ENCODE results near the gene SLC1A7. TPM values are rescaled to one million over a fixed set of nuclear protein-coding genes. Genes with fewer than 3 reads are reported as not detected.

SLC1A7 gene
- total RNA-seq (1 to 10 TPM in 2 of 4 donors, under 1 TPM in 2; 0.32 to 6.2 (median 0.77) TPM), polyA plus RNA-seq (under 1 TPM; 0.04 to 0.59 (median 0.31) TPM)
- long read RNA-seq, donor 1, partial matches to known transcripts, result 1 of 2 reads
- long read RNA-seq, donor 1, other reads (novel, unspliced or antisense), result 1 of 2 reads
- long read RNA-seq, donor 2, partial matches to known transcripts, result 4 of 5 reads
- long read RNA-seq, donor 2, other reads (novel, unspliced or antisense), result 1 of 5 reads

DNA sequence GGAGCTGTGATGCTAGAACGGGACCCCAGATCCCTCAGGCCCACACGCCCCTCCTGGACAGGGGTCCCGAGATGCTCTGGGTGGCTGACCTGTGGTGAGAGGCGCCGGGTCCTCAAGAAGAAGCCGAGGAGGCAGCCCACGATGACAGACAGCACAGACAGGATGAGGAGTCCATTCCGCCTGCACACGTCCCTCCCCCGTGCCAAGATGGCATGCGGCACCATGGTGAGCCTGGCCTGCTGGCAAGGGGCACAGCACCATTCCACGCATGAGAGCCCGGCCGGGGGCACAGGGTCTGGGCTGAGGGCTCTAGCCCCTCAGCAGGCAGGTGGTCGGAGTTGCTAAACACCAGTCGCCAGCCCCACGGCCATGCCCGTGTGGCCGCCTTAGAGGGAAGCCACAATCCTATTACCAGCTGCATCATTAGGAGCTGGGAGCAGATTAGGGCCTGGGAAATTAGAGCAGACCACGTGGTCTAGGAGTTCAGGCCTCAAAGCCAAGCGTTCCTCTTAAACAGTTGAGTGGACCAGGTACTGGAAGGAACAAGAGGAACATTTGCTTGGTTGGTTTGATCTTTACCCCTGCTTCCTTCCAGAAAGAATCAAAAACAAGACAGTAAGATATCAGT is at the start of gene SLC1A7:
Gene SLC1A7, minus strand, starts transcription at position 413 of the 628 bp plus-strand sequence. Its CDS starts 189 bp downstream, at position 224.
- Histone ChIP-seq H3K27me3 (ENCODE audit: insufficient read depth in 3 of 3, low read length in 2 of 3) (no peaks in the 10 kb centered on the region), H3K36me3 (ENCODE audit: insufficient read depth in 1 of 2, low read depth in 1 of 2) (no peaks in the 10 kb centered on the region), H3K4me1 (no peaks in the 10 kb centered on the region), H3K9me3 (peaks cover 7% of the 10 kb centered on the region), H3K4me3 (no peak within 1 kb of the TSS), H3K27ac (no peak within 1 kb of the TSS)
- DNase-seq (no peak), ATAC-seq (no peak)
- intact Hi-C loops (cut with DNase I), result no loop called here
- TF ChIP-seq, protein P1, sequence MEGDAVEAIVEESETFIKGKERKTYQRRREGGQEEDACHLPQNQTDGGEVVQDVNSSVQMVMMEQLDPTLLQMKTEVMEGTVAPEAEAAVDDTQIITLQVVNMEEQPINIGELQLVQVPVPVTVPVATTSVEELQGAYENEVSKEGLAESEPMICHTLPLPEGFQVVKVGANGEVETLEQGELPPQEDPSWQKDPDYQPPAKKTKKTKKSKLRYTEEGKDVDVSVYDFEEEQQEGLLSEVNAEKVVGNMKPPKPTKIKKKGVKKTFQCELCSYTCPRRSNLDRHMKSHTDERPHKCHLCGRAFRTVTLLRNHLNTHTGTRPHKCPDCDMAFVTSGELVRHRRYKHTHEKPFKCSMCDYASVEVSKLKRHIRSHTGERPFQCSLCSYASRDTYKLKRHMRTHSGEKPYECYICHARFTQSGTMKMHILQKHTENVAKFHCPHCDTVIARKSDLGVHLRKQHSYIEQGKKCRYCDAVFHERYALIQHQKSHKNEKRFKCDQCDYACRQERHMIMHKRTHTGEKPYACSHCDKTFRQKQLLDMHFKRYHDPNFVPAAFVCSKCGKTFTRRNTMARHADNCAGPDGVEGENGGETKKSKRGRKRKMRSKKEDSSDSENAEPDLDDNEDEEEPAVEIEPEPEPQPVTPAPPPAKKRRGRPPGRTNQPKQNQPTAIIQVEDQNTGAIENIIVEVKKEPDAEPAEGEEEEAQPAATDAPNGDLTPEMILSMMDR (IDR thresholded peaks at IDR 0.05), result no peak
- 84 to 89% (median 88%) methylated on average over 21 of the region's 21 CpGs for WGBS, 3 donors

DNA sequence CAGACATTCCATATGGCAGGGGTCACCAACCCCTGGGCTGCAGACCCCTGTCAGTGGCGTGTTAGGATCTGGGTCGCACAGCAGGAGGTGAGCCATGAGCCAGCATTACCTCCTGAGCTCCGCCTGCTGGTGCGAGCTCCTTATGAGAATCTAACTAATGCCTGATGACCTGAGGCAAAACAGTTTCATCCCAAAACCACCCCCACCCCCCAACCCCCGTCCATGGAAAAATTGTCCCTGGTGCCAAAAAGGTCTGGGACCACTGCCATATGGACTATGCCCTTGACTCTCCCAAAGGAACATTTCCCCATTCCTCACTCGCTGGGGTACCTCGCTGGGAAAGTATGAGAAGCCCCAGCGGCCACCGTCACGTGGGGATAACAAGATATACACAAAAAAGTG is 47.8 kb upstream of the SLC1A7 start:
- Histone ChIP-seq H3K27me3 (ENCODE audit: insufficient read depth in 3 of 3, low read length in 2 of 3) (no peaks in the 10 kb centered on the region), H3K27ac (no peak overlapping the region), H3K4me3 (no peak overlapping the region), H3K9me3 (no peaks in the 10 kb centered on the region), H3K36me3 (ENCODE audit: insufficient read depth in 1 of 2, low read depth in 1 of 2) (no peaks in the 10 kb centered on the region), H3K4me1 (peaks cover under 1% of the 10 kb centered on the region)
- ATAC-seq, result no peak
- 70 to 72% (median 71%) methylated on average over 10 of the region's 10 CpGs for WGBS, 3 donors
- TF ChIP-seq, protein P1 (IDR thresholded peaks at IDR 0.05), result no peak
- intact Hi-C loops (cut with DNase I), result loop anchor here (5.0 to 10.0 kb wide), 2 partner anchors 175 to 348 kb away; partner anchors contain the start of gene ZYG11A (in 1 of the 2)
- DNase-seq, result no peak

DNA sequence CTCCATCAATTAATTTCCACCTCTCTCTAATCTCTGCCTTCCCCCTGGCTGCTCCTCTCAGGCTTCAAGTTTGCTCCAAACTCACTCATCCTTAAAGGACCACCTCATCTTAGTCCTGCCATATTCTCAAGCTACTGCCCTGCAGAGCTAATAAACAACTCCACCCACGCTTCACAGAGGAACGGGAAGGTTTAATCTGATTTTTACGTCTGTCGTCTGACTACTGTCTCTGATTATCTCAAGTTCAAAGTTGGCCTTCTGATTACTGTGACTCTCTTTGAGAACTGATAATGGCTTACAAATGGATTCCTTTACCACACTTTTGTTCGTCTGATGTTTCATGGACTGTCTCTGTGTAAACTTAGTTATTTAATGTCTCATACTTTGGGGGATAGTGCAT is 46.6 kb upstream of the SLC1A7 start:
- intact Hi-C loops (cut with DNase I), result no loop called here
- H3K4me1 ChIP-seq, result no peaks in the 10 kb centered on the region
- no peak overlapping the region for H3K27ac ChIP-seq
- H3K4me3 ChIP-seq, result no peak overlapping the region
- WGBS, 3 donors, result 62 to 70% (median 64%) methylated on average over 5 of the region's 5 CpGs
- no peaks in the 10 kb centered on the region for H3K36me3 ChIP-seq (ENCODE audit: insufficient read depth in 1 of 2, low read depth in 1 of 2)
- DNase-seq (no peak), ATAC-seq (no peak)
- TF ChIP-seq, protein P1 (IDR thresholded peaks at IDR 0.05), result no peak
- no peaks in the 10 kb centered on the region for H3K27me3 ChIP-seq (ENCODE audit: insufficient read depth in 3 of 3, low read length in 2 of 3)
- H3K9me3 ChIP-seq, result no peaks in the 10 kb centered on the region

DNA sequence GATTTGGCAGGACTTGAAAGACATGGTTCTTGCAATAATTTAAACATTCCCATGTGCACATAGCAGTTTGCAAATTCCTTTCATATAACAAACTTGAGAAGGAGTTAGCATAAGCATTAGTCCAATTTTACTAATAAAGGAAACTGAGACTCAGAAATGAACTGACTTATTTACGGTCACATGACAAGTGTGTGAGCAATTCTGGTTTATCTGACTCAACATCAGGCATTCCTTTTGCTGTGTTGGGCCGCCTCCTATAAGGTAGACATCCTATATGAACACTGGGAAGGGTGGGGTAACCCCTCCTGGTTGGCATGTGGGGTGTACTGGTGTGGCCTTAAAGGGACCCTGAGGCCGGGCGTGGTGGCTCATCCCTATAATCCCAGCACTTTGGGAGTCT is 45.7 kb upstream of the SLC1A7 start:
- WGBS, 3 donors, result 86 to 89% (median 89%) methylated on average over 4 of the region's 4 CpGs
- Histone ChIP-seq H3K36me3 (ENCODE audit: insufficient read depth in 1 of 2, low read depth in 1 of 2) (no peaks in the 10 kb centered on the region), H3K4me3 (no peak overlapping the region), H3K4me1 (no peaks in the 10 kb centered on the region), H3K27ac (no peak overlapping the region), H3K27me3 (ENCODE audit: insufficient read depth in 3 of 3, low read length in 2 of 3) (no peaks in the 10 kb centered on the region), H3K9me3 (no peaks in the 10 kb centered on the region)
- no peak for ATAC-seq
- intact Hi-C loops (cut with DNase I), result no loop called here
- DNase-seq, result no peak
- TF ChIP-seq, protein P1 (IDR thresholded peaks at IDR 0.05), result no peak

Measured in psoas muscle (tissue), 8 donors.